HL-60 (cell line): ENCODE measurements around the gene CEACAM3.

Source experiments
- DNase-seq, 2 experiments: peaks; one replicate each; pipeline ENCODE4 v3.0.0-alpha.2; 2010 to 2020; ENCODE audit warnings: low read depth in 1 of 2, low spot score in 1 of 2
- H3K27ac ChIP-seq: fragments of 250-450 bp; sonication (Bioruptor Pico); replicated peaks from 2 replicates; pipeline ENCODE4 v1.5.1; 2020; ENCODE audit warnings: mild to moderate bottlenecking, moderate library complexity
- H3K27me3 ChIP-seq: fragments of 250-450 bp; sonication (Bioruptor Pico); 2 replicates; pipeline ENCODE4 v1.5.1; 2021; ENCODE audit warnings: mild to moderate bottlenecking, moderate library complexity; ENCODE audit not compliant: insufficient read depth, poor library complexity, severe bottlenecking
- H3K4me3 ChIP-seq: replicated peaks from 2 replicates; pipeline ENCODE4 v1.5.1; 2011; ENCODE audit warnings: mild to moderate bottlenecking, control low read depth, low read length; ENCODE audit not compliant: insufficient read depth
- CTCF ChIP-seq: IDR thresholded peaks from one replicate; pipeline ENCODE4 v1.5.1; 2011; ENCODE audit warnings: low read length, control low read depth, inconsistent platforms; ENCODE audit not compliant: insufficient read depth
- GABPA ChIP-seq: IDR thresholded peaks from 2 replicates; pipeline ENCODE4 v1.6.1; 2012; ENCODE audit warnings: low read depth
- POLR2AphosphoS5 ChIP-seq: IDR thresholded peaks from 2 replicates; pipeline ENCODE4 v1.6.1; 2012; ENCODE audit warnings: low read depth
- REST ChIP-seq: IDR thresholded peaks from 2 replicates; pipeline ENCODE4 v1.6.1; 2012; ENCODE audit warnings: low read depth; ENCODE audit not compliant: insufficient replicate concordance
- SPI1 ChIP-seq: IDR thresholded peaks from 2 replicates; pipeline ENCODE4 v1.6.1; 2012; ENCODE audit warnings: low read depth, mild to moderate bottlenecking, borderline replicate concordance

The CEACAM3 gene

GRCh38 chr19:41808663-41809566, 12.5 kb downstream of the CEACAM3 start:
- Histone ChIP-seq H3K4me3 (no peak overlapping the region), H3K27me3 (no peaks in the 10 kb centered on the region), H3K27ac (peak overlapping the region; percentile 66)
- DNase-seq, result peak; percentile 87 to 94
- no peak for TF ChIP-seq POLR2AphosphoS5
- TF ChIP-seq SPI1, result peak; percentile 10; the same call in 1 of the 2 replicates
- TF ChIP-seq GABPA, result no peak

GRCh38 chr19:41810301-41810700, 13.9 kb downstream of the CEACAM3 start:
- Histone ChIP-seq H3K4me3 (no peak overlapping the region), H3K27me3 (no peaks in the 10 kb centered on the region), H3K27ac (peak overlapping the region; percentile 66)
- no peak for DNase-seq
- TF ChIP-seq REST, result no peak

GRCh38 chr19:41811036-41811435, 14.6 kb downstream of the CEACAM3 start:
- Histone ChIP-seq H3K27ac (peak overlapping the region; percentile 66), H3K27me3 (no peaks in the 10 kb centered on the region), H3K4me3 (no peak overlapping the region)
- DNase-seq, result peak; percentile 78 to 94
- TF ChIP-seq GABPA (no peak), POLR2AphosphoS5 (peak; percentile 47; the same call in 1 of the 2 replicates), SPI1 (peak; percentile 96), CTCF (no peak)

GRCh38 chr19:41811981-41812380, 15.6 kb downstream of the CEACAM3 start:
- Histone ChIP-seq H3K27ac (no peak overlapping the region; the same call in 1 of the 2 replicates), H3K27me3 (no peaks in the 10 kb centered on the region), H3K4me3 (no peak overlapping the region)
- no peak for TF ChIP-seq SPI1
- no peak for TF ChIP-seq CTCF
- TF ChIP-seq REST, result no peak
- no peak for TF ChIP-seq POLR2AphosphoS5
- no peak for TF ChIP-seq GABPA
- DNase-seq, result no peak

- H3K27me3 ChIP-seq, result no peaks in the 10 kb centered on the region
- DNase-seq, result no peak
- no peak overlapping the region for H3K27ac ChIP-seq
- no peak overlapping the region for H3K4me3 ChIP-seq
- TF ChIP-seq CTCF (no peak), GABPA (no peak), REST (no peak)
These were observed 17.5 kb downstream of the CEACAM3 start for GRCh38 chr19:41813911-41814310.
